Measurements from ENCODE around the gene U2AF1L4.

U2AF1L4 gene

GRCh38 chr19:35708391-35708790 lies 36.8 kb downstream of the U2AF1L4 start:
- DNase-seq, result no peak

- no peak for DNase-seq
Measured at GRCh38 chr19:35704218-35704617, 41.0 kb downstream of the U2AF1L4 start, which contains the start of gene ZBTB32. Gene ZBTB32 (plus strand): TSS chr19:35704558. CDS start chr19:35714627, 10,069 bp downstream.

- no peak for DNase-seq
Measured at GRCh38 chr19:35703343-35703742, 41.9 kb downstream of the U2AF1L4 start.

GRCh38 chr19:35702223-35703012 lies 42.8 kb downstream of the U2AF1L4 start:
- peak; percentile 30 to 91 for DNase-seq

GRCh38 chr19:35696835-35697234 lies 48.4 kb downstream of the U2AF1L4 start:
- no peak for DNase-seq

- no peak for DNase-seq
Measured at GRCh38 chr19:35695895-35696422, 49.3 kb downstream of the U2AF1L4 start.

GRCh38 chr19:35693835-35694599 lies 51.2 kb downstream of the U2AF1L4 start:
- DNase-seq, result peak; percentile 50 to 84

GRCh38 chr19:35693422-35693821 lies 51.8 kb downstream of the U2AF1L4 start:
- no peak for DNase-seq

All from bone marrow (tissue), 2 donors.